B cell (primary cell): ENCODE data around the gene SLC50A1.

Experiments
- CTCF ChIP-seq: fragments of 200-600 bp; IDR thresholded peaks from one replicate; pipeline ENCODE4 v1.8.0; 2022; ENCODE audit warnings: antibody characterized with exemption, mild to moderate bottlenecking
- EZH2 ChIP-seq: IDR thresholded peaks from 2 replicates; pipeline ENCODE4 v1.6.1; 2012; ENCODE audit warnings: borderline replicate concordance, low read depth, mild to moderate bottlenecking, moderate library complexity, low read length; ENCODE audit not compliant: insufficient read depth, poor library complexity, severe bottlenecking

- TF ChIP-seq CTCF (no peak), EZH2 (no peak)
These were observed 39.8 kb downstream of the SLC50A1 start for GRCh38 chr1:155175281-155175926.
